A673 (cell line): Measurements from ENCODE around the gene NFATC2.

Experiments
- EZH2 ChIP-seq: fragments of 200-600 bp; sonication (generic); IDR thresholded peaks from 2 replicates; pipeline ENCODE4 v1.6.1; 2017; ENCODE audit warnings: borderline replicate concordance, low read depth, mild to moderate bottlenecking, mixed read lengths, antibody characterized with exemption, low read length; ENCODE audit not compliant: poor library complexity, severe bottlenecking
- TF ChIP-seq, protein P1 (sequence below): fragments of 300-800, 200-600 bp; sonication (generic); conservative IDR thresholded peaks from 2 replicates; pipeline ENCODE4 v1.5.1; 2017; ENCODE audit warnings: low read depth, mild to moderate bottlenecking, antibody characterized with exemption, low read length, moderate library complexity, mixed read lengths

DNA sequence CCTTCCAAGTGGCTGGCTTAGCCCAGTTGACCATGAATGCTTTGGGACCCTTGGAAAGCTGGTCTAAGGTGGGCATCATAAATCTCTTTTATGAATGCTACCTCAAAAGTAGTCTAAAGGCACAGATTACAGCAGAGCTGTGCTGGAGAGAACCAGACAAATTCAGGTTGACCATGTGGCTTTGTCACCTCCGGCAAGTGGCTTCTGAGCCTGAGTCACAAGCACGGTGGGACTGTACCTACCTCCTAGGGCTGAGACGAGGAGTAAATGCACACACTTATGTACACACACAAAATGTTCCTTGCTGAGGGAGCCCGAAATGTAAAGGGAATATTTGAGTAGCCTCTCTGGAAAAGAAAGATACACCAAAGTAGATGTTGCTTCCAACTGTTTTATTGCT lies 155.9 kb downstream of the NFATC2 start:
- TF ChIP-seq, protein P1, sequence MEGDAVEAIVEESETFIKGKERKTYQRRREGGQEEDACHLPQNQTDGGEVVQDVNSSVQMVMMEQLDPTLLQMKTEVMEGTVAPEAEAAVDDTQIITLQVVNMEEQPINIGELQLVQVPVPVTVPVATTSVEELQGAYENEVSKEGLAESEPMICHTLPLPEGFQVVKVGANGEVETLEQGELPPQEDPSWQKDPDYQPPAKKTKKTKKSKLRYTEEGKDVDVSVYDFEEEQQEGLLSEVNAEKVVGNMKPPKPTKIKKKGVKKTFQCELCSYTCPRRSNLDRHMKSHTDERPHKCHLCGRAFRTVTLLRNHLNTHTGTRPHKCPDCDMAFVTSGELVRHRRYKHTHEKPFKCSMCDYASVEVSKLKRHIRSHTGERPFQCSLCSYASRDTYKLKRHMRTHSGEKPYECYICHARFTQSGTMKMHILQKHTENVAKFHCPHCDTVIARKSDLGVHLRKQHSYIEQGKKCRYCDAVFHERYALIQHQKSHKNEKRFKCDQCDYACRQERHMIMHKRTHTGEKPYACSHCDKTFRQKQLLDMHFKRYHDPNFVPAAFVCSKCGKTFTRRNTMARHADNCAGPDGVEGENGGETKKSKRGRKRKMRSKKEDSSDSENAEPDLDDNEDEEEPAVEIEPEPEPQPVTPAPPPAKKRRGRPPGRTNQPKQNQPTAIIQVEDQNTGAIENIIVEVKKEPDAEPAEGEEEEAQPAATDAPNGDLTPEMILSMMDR: no peak
- TF ChIP-seq EZH2: no peak
